Activated CD4-positive, alpha-beta memory T cell treated with anti-CD3 and anti-CD28 coated beads for 36 hours (primary cell): Measurements from ENCODE around the gene EXOC1L. TPM values are rescaled to one million over a fixed set of nuclear protein-coding genes. Genes with fewer than 3 reads are reported as not detected.

Experiments used
- CTCF ChIA-PET: fragments of 350-600 bp; sonication (Branson Sonifier 250); formaldehyde crosslinking; loops from one replicate; lab custom pipeline; 2021; ENCODE audit warnings: antibody characterized with exemption, inconsistent platforms; lab: Charles Lee
- POLR2A ChIA-PET: fragments of 350-600 bp; sonication (Branson Sonifier 250); formaldehyde crosslinking; loops from one replicate; lab custom pipeline; 2021; ENCODE audit warnings: antibody characterized with exemption; lab: Charles Lee
- DNase-seq: peaks from one replicate; pipeline ENCODE4 v3.0.0-alpha.2; 2020
- H3K27ac Mint-ChIP-seq: one replicate; pipeline ENCODE4 v1.8.0; 2021; ENCODE audit warnings: mixed read lengths
- H3K27me3 Mint-ChIP-seq: one replicate; pipeline ENCODE4 v1.8.0; 2021; ENCODE audit warnings: mixed read lengths
- H3K36me3 Mint-ChIP-seq: one replicate; pipeline ENCODE4 v1.8.0; 2021; ENCODE audit warnings: mixed read lengths
- H3K4me1 Mint-ChIP-seq: one replicate; pipeline ENCODE4 v1.8.0; 2021; ENCODE audit warnings: low read depth, mixed read lengths
- H3K4me3 Mint-ChIP-seq: one replicate; pipeline ENCODE4 v1.8.0; 2021; ENCODE audit warnings: mild to moderate bottlenecking, mixed read lengths
- H3K9me3 Mint-ChIP-seq: one replicate; pipeline ENCODE4 v1.8.0; 2021; ENCODE audit warnings: mixed read lengths
- intact Hi-C: fragments of 100-400 bp; cut with micrococcal nuclease; formaldehyde crosslinking; loops from one replicate; pipeline ENCODE4 v1.15.1; 2023
- total RNA-seq, 2 experiments: library from RNA; stranded (reverse); gene quantifications; one replicate each; pipeline ENCODE4 v1.2.3, GENCODE V29; 2021

EXOC1L gene
- total RNA-seq, 2 experiments from 2014 or later, result not detected

DNA sequence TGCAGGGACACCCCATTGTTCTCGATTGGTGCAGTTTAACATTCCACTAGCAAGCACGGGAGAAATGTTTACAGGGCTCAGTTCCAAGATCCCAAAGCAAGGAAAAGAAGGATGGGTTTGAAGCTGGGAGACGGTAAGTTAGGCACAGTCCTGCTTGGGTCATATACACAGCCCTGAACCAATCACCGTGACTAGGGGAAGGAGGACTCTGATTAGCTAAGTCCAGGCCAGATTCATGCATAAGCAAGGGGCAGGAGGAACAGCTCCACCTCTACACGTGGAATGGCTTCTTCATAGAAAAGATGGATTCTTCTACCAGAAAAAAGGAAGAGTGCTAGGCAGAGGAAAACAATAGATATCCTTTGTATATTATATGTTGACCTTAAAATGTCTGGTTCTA, 11.0 kb upstream of the EXOC1L start:
- no peak overlapping the region for H3K27ac Mint-ChIP-seq
- no peaks in the 10 kb centered on the region for H3K9me3 Mint-ChIP-seq
- H3K27me3 Mint-ChIP-seq, result peaks cover 2% of the 10 kb centered on the region
- DNase-seq, result no peak
- POLR2A ChIA-PET, result no interaction called here
- CTCF ChIA-PET, result no interaction called here
- intact Hi-C loops, result no loop called here
- H3K4me3 Mint-ChIP-seq, result no peak overlapping the region
- no peaks in the 10 kb centered on the region for H3K4me1 Mint-ChIP-seq
- no peaks in the 10 kb centered on the region for H3K36me3 Mint-ChIP-seq

GRCh38 chr4:55817691-55818090, 1.9 kb upstream of the EXOC1L start:
- Mint-ChIP-seq H3K9me3 (no peaks in the 10 kb centered on the region), H3K4me1 (peaks cover 7% of the 10 kb centered on the region), H3K36me3 (no peaks in the 10 kb centered on the region), H3K27ac (no peak overlapping the region), H3K27me3 (peaks cover 18% of the 10 kb centered on the region), H3K4me3 (no peak overlapping the region)
- POLR2A ChIA-PET, result no interaction called here
- CTCF ChIA-PET, result no interaction called here
- DNase-seq, result no peak
- intact Hi-C loops, result no loop called here

GRCh38 chr4:55820279-55820678, 689 bp downstream of the EXOC1L start:
- H3K4me1 Mint-ChIP-seq, result peaks cover 7% of the 10 kb centered on the region
- CTCF ChIA-PET, result no interaction called here
- H3K36me3 Mint-ChIP-seq, result no peaks in the 10 kb centered on the region
- H3K4me3 Mint-ChIP-seq, result no peak overlapping the region
- H3K27ac Mint-ChIP-seq, result no peak overlapping the region
- intact Hi-C loops, result no loop called here
- POLR2A ChIA-PET, result no interaction called here
- DNase-seq, result no peak
- no peaks in the 10 kb centered on the region for H3K9me3 Mint-ChIP-seq
- peaks cover 18% of the 10 kb centered on the region for H3K27me3 Mint-ChIP-seq

DNA sequence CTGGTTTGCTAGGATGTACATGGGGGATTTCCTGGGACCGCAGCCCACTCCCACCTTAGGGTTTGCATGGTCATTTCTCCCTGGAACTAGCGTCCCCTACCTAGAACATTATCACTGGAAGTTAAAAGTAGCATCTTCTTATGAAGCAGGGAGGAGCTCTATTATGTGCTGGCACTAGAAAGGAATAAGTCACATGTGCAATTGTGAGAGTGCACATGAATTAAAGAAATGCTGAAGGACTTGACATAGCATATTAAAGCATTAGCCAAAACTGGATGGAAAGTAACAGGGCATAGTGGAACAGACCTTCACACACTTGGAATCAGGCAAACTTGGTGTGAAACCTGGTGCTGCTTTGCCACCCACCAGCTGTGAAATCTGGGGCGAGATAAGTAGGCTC, 2.7 kb downstream of the EXOC1L start:
- ChIA-PET POLR2A (no interaction called here), CTCF (no interaction called here)
- Mint-ChIP-seq H3K27me3 (peaks cover 20% of the 10 kb centered on the region), H3K4me3 (no peak overlapping the region), H3K4me1 (peaks cover 7% of the 10 kb centered on the region), H3K27ac (no peak overlapping the region), H3K36me3 (no peaks in the 10 kb centered on the region), H3K9me3 (no peaks in the 10 kb centered on the region)
- DNase-seq, result no peak
- intact Hi-C loops, result no loop called here

GRCh38 chr4:55824865-55825264, 5.3 kb downstream of the EXOC1L start:
- H3K27ac Mint-ChIP-seq, result no peak overlapping the region
- no peak for DNase-seq
- H3K9me3 Mint-ChIP-seq, result no peaks in the 10 kb centered on the region
- H3K27me3 Mint-ChIP-seq, result peaks cover 29% of the 10 kb centered on the region
- POLR2A ChIA-PET, result no interaction called here
- CTCF ChIA-PET, result no interaction called here
- H3K4me3 Mint-ChIP-seq, result no peak overlapping the region
- intact Hi-C loops, result no loop called here
- peaks cover under 1% of the 10 kb centered on the region for H3K4me1 Mint-ChIP-seq
- H3K36me3 Mint-ChIP-seq, result no peaks in the 10 kb centered on the region

- Mint-ChIP-seq H3K4me1 (no peaks in the 10 kb centered on the region), H3K36me3 (no peaks in the 10 kb centered on the region), H3K27me3 (peaks cover 28% of the 10 kb centered on the region), H3K27ac (no peak overlapping the region), H3K9me3 (no peaks in the 10 kb centered on the region), H3K4me3 (no peak overlapping the region)
- ChIA-PET CTCF (no interaction called here), POLR2A (no interaction called here)
- no peak for DNase-seq
- intact Hi-C loops, result no loop called here
Measured at GRCh38 chr4:55826986-55827385, 7.4 kb downstream of the EXOC1L start.

GRCh38 chr4:55827582-55827981, 8.0 kb downstream of the EXOC1L start:
- Mint-ChIP-seq H3K9me3 (no peaks in the 10 kb centered on the region), H3K27me3 (peaks cover 25% of the 10 kb centered on the region)
- CTCF ChIA-PET, result no interaction called here

GRCh38 chr4:55830048-55830447, 10.5 kb downstream of the EXOC1L start:
- Mint-ChIP-seq H3K4me3 (no peak overlapping the region), H3K9me3 (no peaks in the 10 kb centered on the region), H3K27ac (no peak overlapping the region), H3K36me3 (no peaks in the 10 kb centered on the region), H3K27me3 (peaks cover 33% of the 10 kb centered on the region), H3K4me1 (no peaks in the 10 kb centered on the region)
- ChIA-PET CTCF (no interaction called here), POLR2A (no interaction called here)
- intact Hi-C loops, result no loop called here
- no peak for DNase-seq

More at GRCh38 chr4:55827582-55827981, 8.0 kb downstream of the EXOC1L start:
- intact Hi-C loops, result no loop called here
- no peaks in the 10 kb centered on the region for H3K4me1 Mint-ChIP-seq
- H3K27ac Mint-ChIP-seq, result no peak overlapping the region
- DNase-seq, result no peak
- H3K4me3 Mint-ChIP-seq, result no peak overlapping the region
- H3K36me3 Mint-ChIP-seq, result no peaks in the 10 kb centered on the region
- POLR2A ChIA-PET, result no interaction called here

GRCh38 chr4:55830716-55831115, 11.1 kb downstream of the EXOC1L start:
- ChIA-PET POLR2A (no interaction called here), CTCF (no interaction called here)
- no peaks in the 10 kb centered on the region for H3K4me1 Mint-ChIP-seq
- no peak for DNase-seq
- H3K27me3 Mint-ChIP-seq, result peaks cover 37% of the 10 kb centered on the region
- H3K4me3 Mint-ChIP-seq, result no peak overlapping the region
- H3K36me3 Mint-ChIP-seq, result peaks cover 2% of the 10 kb centered on the region
- no peaks in the 10 kb centered on the region for H3K9me3 Mint-ChIP-seq
- intact Hi-C loops, result no loop called here
- H3K27ac Mint-ChIP-seq, result no peak overlapping the region

- Mint-ChIP-seq H3K4me1 (no peaks in the 10 kb centered on the region), H3K27ac (no peak overlapping the region), H3K4me3 (no peak overlapping the region), H3K9me3 (peaks cover 7% of the 10 kb centered on the region), H3K27me3 (peaks cover 30% of the 10 kb centered on the region), H3K36me3 (peaks cover 2% of the 10 kb centered on the region)
- intact Hi-C loops, result no loop called here
- no peak for DNase-seq
- POLR2A ChIA-PET, result no interaction called here
- CTCF ChIA-PET, result no interaction called here
Measured at GRCh38 chr4:55834086-55834795, 14.7 kb downstream of the EXOC1L start.

DNA sequence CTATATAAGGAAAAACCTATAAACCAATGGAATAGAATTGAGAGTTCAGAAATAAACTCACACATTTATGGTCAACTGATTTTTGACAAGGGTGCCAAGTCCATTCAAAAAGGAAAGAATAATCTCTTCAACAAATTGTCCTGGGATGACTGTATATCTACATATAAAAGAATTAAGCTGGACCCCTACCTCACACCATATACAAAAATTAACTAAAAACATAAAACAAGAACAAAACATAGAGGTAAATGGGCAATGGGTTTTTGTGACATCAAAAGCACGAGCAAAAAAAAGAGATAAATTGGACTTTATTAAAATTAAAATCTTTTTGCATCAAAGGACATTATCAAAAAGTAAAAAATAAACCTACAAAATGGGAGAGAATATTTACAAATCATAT, 18.3 kb downstream of the EXOC1L start:
- ChIA-PET CTCF (no interaction called here), POLR2A (no interaction called here)
- H3K4me3 Mint-ChIP-seq, result no peak overlapping the region
- H3K36me3 Mint-ChIP-seq, result peaks cover 2% of the 10 kb centered on the region
- intact Hi-C loops, result no loop called here
- peaks cover 21% of the 10 kb centered on the region for H3K27me3 Mint-ChIP-seq
- H3K27ac Mint-ChIP-seq, result no peak overlapping the region
- no peak for DNase-seq
- peaks cover 7% of the 10 kb centered on the region for H3K9me3 Mint-ChIP-seq
- H3K4me1 Mint-ChIP-seq, result no peaks in the 10 kb centered on the region

DNA sequence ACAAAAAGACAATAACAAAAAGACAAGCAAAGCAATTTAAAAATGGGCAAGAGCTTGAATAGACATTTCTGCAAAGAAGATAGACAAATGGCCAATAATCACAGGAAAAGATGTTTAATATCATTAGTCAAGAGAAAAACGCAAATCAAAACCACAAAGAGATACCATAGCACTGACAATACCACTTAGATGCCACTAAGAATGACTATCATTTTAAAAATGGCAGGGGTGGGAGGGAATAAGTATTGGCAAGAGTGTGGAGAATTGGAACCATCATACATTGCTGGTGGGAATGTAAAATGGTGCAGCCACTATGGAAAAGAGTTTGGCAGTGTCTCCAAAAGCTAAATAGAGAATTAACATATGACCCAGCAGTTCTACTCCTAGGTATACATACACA, 18.8 kb downstream of the EXOC1L start:
- POLR2A ChIA-PET, result no interaction called here
- CTCF ChIA-PET, result no interaction called here
- peaks cover 2% of the 10 kb centered on the region for H3K36me3 Mint-ChIP-seq
- H3K9me3 Mint-ChIP-seq, result peaks cover 7% of the 10 kb centered on the region
- H3K27ac Mint-ChIP-seq, result no peak overlapping the region
- no peaks in the 10 kb centered on the region for H3K4me1 Mint-ChIP-seq
- H3K4me3 Mint-ChIP-seq, result no peak overlapping the region
- H3K27me3 Mint-ChIP-seq, result peaks cover 21% of the 10 kb centered on the region
- intact Hi-C loops, result no loop called here
- DNase-seq, result no peak

DNA sequence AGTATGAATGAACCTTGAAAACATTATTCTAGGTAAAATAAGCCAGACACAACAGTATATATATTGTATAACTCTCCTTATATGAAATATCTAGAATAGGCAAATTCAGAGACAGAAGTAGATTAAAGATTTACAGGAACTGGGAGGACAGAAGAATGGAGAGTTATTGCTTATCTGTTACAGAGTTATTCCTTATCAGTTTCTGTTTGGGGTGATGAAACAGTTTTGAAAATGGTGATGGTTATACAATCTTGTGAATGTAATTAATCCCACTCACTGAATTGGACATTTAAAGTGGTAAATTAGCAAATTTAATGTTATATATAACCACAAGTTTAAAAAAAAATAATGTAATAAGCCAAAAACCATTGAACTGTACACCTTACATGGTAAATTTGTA, 19.4 kb downstream of the EXOC1L start:
- no peak overlapping the region for H3K27ac Mint-ChIP-seq
- H3K9me3 Mint-ChIP-seq, result peaks cover 7% of the 10 kb centered on the region
- no peak overlapping the region for H3K4me3 Mint-ChIP-seq
- H3K36me3 Mint-ChIP-seq, result peaks cover 2% of the 10 kb centered on the region
- H3K4me1 Mint-ChIP-seq, result no peaks in the 10 kb centered on the region
- POLR2A ChIA-PET, result no interaction called here
- CTCF ChIA-PET, result no interaction called here
- intact Hi-C loops, result no loop called here
- H3K27me3 Mint-ChIP-seq, result peaks cover 18% of the 10 kb centered on the region
- no peak for DNase-seq
